Stimulated activated CD8-positive, alpha-beta memory T cell treated with anti-CD3 and anti-CD28 coated beads, Interleukin-2, amount 100 ng/mL, for 48 hours (primary cell): ENCODE data around the gene TMEM63C.

Experiments used
- DNase-seq, 2 donors: peaks; one replicate each; pipeline ENCODE4 v3.0.0-alpha.2; 2020; ENCODE audit warnings: low read depth in 2 of 2

TMEM63C gene

DNA sequence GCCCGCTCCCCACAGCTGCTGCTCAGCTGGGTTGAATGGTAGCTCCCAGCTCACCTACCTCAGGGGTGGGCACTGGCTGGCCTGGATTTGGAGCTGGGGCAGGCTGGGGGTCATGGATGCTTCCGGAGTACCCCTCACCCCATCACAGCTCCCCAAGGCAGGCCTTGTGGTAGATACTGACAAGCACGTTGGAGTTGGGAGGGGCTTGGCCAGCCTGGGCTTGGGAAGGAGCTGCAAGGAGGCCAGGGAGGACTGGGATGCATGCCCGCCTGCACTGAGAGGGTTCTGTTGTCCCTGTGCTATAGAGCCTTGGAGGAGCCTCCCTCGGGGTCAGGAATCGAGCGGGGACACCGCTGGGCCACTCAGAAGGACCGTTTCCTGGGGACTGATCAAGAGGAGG is 14.2 kb downstream of the TMEM63C start:
- DNase-seq: no peak

DNA sequence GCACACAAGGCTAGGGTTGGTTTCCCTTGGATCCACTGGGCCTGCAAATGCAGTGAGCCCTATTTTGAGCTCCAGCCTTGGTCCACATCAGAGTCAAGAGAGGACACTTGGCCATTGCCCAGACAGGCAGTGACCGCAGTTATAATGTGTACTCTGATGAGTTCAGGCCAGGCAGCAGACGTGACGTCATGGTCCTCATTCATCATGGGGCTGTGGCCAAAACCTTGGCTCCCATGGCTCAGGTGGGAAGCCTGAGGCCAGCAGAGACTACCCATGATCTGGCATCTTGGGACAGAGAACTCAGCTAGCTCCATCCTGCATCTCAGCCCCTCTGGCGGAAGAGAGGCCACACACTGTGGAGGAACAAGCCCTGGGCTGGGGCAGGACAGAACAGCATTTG is 16.4 kb downstream of the TMEM63C start:
- no peak for DNase-seq

DNA sequence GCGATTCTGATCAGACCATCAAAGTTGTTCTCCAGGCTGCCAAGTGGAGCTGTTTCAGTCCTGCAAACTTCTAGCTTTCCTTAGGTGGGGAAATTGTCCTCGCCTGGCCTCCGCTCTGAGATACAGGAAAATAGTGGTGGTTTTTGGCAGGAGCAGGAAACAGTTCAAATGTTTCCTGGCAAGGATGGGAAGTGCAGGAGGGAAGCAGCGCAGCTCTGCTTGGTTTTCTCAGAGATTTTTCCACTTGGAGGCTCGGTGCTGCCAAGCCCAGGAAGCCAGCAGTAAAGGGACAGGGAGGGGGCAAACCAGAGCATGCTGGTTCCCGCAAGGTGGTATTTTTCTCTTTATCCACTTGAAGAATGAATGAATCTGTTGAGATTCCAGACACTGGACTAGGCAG is 17.0 kb downstream of the TMEM63C start:
- DNase-seq: no peak

DNA sequence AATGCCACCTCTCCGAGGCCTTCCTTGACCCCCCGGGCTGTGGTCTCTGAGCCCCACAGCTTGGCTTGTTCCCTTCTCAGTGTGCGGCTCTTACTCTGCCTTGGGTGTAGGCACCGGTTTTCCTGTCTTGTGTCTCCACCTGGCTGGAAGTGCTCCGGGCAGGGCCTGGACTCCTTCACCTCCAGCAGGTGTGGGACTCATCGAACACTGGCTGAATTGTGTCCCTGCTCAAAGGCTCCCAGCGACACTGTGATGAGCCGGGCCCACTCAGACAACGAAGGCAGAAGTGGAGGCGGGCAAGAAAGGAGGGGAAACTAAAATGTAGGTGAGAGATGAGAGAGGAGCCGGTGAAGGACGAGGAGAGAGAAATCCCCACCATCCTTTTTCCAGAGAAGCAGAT is 18.0 kb downstream of the TMEM63C start:
- no peak for DNase-seq

DNA sequence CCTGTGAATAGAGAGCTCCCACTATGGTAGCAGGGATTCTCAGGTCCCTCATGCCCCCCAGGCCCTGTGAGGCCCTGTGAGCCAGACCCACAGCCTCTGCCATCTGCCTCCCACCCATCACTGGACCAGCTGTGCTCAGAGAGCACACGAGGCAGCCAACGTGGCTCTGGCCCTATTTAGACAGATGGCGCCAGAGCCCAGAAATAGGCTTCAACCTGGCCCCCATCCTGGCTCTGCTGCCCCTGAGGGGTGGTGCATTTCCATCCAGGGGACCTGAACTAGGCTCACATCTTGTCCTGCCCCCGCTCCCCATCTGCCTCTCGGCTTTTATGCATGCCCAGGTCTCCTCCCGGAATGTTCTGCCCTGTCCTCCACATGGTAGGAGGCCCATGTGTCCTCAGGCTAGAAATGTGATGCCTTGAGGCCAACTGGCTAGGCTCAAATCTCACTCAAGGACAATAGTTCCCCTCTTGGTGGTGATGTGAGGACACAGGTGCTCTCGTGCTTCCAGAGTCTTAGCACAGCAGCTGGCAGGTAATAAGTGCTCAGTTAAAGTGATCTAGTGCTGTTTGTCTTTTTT is 18.9 kb downstream of the TMEM63C start:
- no peak for DNase-seq

DNA sequence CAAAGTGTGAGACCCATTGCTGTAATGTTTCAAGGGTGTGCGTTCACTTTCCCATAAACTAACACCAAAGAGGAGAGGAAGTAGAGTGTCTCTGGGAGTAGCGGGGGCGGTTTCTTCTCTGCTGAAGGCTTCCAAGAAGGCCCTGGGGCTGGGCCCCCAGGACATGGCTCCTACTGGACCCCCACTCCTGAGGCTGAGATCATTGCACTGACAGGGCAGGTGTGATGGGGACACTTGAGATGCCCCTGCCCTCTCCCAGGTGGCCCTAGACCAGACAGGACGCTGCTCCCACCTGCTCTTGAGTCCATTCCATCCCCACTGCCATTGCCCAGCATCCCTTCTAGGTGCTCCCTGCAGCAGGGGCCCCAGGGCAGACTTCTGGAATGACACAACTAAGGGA is 20.1 kb downstream of the TMEM63C start:
- DNase-seq: no peak

DNA sequence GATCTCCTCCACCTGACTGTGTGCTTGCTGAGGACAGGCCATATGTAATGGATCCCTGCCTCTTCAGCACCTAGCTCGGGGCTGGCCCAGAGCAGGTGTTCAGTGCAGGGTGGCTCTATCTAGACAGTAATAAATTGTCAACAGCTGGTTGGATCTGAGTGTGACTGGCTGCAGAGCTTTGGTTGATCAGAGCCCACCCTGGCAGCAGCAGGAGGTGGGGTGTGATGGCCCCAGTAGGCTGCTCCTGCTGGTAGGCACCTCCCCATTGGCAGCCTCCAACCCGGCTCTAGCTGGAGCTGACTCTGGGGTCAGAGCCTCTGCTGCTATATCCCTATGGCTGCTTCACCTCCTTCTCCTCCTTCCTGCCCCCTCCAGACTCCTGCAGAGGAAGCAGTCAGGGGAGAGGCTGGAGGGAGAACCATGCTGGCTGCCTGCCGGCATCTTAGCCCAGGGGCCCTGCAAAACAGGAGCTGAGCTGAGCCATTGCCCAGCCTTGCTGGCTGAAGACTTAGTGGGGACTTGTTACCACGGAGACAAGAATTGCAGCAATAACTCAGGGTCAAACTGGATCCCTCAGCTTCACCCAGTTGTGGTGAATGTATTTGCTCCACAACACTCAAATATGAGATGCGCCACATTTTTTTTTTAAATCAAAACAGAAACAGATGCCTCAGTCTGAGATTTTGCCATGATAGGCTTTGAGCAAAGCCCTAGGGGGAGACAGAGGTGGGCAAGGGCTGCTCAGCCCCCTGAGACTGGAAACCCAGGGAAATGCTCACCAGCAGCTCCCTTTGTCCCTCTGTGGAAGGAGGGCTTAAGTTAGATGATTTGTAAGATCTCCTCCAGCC is 22.2 kb downstream of the TMEM63C start:
- DNase-seq: no peak

DNA sequence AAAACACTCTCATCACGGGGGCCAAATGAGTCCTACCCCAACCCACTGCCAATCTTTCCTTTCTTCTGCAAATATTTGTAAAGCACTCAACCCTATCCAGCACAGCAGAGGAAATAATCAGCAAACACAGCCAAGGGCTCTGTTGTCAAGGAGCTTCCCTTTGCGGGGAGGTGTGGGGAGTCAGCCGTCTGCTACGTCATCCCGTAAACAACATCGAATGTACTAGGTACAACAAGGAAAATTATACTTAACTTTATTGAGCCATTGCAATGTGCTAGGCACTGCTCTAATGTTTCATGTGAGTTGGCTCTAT is 22.8 kb downstream of the TMEM63C start:
- no peak for DNase-seq

DNA sequence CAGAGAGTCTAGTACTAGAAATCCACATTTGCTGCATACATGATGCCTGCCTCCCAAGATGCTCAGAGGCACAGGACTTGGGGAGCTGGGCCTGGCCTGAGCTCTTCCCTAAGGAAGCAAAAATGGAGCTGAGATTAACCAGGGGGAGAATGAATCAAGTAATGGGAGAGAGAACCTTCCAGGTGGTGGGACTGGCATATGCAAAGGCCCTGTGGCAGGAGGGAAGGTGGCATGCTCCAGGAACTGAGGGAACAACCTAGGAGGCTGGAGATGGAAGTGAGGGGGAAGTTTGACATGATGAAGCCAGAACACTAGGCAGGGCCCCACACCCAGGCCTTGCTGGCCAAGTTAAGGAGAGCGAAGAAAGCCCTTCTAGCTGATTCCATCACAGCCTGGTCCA is 23.3 kb downstream of the TMEM63C start:
- DNase-seq: no peak

DNA sequence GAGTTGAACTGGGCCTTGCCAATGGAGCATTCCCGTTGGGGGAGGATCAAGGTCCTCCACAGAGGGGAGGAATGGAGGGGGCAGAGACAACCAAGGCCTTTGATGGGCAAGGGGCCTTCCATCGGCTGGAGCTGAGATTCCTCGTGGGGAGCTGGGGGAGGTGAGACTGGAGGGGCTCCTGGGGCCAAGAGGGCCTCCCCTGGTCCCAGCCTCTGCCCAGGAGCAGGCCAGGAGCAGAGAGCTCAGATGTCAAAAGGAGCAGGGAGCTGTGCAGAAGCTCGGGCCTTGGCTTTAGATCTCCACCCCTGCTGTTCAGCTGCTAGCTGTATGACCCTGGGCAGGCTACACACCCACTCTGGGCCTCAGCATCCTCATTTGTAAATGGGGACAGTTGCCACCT is 24.0 kb downstream of the TMEM63C start:
- DNase-seq: no peak

DNA sequence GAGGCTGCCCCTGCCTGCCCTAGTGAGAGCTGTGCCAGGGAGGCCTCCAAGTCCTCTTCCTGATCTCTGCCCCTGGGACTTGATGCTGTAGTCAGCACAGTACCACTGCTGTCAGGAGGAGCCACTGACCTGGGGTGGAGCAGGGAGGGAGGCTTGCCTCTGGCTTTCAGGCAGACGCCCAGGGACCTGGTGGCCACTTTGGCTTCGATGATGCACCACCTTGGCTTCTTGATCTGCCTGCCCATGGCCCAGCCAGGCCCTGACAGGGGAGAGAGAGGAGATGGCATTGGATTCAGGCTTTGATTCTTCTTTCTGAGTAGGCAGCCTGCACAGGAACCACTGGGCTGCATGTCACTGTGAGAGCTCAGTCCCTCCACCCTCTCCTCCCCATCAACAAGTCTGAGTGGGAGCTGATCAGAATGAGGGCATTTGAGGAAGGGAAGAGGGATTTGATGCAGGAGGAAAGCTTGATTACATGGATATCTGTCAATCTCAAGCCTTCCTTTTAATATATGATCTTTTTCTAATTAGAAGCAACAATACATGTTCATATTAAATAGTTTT is 24.7 kb downstream of the TMEM63C start:
- no peak for DNase-seq

DNA sequence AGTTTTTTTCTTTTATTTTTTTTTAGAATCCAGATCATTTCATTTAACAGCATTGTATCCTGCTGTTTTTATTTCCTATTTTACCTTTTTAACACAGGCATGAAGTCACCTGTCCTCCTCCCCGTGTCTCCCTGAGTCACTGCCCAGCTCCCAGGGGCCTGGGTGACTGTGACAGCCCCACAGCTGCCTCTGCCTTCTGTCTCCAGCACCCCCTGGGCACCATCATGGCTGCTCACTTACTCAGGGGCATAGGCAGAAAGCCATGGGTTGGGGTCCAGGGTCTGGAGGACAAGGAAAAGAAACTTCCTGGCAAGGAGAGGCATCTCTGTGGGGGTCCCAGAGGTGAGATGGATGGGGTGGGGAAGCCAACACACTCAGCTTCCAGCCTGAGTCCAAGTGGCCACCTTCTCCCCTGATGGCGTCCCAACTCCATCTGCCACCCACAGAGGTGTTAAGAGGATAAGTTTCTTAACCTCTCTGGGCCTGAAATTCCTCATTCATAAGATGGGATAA is 25.3 kb downstream of the TMEM63C start:
- no peak for DNase-seq

DNA sequence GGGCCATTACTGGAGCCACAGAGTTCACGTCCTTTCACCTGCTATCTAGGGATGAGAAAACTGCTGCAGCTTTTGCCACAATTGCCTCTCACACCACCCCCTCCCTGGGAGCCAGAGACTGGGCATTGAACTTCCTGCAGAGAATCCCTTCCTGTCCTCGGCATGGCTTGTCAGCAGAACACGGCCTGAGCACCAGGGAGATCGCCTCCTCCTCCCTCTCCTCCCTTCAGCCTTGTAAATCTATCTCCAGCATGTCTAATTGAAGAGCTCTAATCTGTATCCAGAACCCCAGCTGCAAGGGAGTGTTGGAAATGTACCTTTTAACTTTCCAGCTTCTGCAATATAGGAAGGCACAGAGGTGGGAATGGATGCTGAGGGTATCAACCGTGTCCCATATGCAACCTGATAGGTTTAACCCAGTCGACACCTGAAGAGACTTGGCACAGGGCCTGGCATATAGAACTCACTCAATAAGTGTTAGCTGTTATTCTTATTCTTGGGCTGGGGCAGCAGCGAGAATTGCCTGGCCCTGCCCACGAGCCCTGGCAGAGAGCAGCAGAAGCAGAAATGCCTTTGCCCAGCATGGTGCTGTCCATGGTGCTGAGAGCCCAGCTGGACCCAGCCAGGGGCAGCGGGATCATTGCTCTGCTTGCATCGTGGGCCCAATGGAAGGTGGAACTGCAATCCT is 26.8 kb downstream of the TMEM63C start:
- DNase-seq: peak; percentile 29 to 32

DNA sequence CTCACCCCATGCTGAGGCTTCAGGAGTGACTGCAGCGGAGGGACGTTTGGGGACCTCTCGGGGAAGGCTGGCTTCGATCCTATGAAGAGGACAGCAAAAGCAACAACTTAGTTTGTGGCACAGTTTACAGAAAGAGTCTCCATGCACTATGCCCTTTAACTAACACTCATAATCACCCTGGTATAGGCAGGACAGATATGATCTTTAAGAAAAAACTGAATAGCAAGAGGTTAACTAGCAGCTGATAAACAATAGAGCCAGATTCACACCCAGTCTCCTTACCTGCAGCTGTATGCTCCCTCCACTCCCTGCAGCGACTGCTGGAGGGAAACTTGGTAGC is 27.4 kb downstream of the TMEM63C start:
- DNase-seq: no peak

DNA sequence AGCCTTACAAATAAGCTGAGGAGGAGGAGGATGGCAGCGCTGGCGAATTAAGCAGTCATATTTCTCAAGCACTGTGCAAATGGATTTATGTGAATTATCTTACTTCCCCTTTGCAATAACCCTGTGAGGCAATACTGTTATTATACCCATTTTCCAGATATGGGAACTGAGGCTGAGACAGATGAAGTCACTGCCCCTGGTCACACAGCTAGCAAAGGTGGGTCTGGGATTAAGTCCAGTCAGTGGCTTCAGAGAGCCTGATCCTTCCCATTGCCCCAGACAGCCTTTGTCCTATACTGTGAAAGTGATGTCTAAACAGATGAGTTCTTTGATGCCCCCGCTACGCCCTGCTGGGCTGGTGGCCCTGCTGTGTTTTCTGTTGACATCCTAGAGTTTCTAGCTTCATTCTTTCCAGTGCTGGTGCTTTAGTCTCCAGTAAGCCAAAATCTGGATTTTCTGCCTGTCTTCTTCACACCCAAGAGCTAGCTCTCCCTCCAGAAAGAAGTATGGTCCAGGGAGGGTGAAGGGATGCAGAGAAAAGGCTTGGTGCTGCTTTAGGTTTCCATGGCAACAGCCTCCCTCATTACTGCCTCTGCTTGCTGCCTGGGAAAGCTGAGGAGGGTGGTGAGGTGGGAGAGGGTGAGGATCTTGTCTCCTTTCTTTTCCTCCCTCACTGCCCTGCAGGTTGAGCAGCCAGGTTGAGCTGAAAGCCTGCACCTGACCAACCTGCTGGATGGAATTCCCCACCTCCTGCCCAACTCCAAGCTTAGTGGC is 30.7 kb downstream of the TMEM63C start:
- DNase-seq: no peak

DNA sequence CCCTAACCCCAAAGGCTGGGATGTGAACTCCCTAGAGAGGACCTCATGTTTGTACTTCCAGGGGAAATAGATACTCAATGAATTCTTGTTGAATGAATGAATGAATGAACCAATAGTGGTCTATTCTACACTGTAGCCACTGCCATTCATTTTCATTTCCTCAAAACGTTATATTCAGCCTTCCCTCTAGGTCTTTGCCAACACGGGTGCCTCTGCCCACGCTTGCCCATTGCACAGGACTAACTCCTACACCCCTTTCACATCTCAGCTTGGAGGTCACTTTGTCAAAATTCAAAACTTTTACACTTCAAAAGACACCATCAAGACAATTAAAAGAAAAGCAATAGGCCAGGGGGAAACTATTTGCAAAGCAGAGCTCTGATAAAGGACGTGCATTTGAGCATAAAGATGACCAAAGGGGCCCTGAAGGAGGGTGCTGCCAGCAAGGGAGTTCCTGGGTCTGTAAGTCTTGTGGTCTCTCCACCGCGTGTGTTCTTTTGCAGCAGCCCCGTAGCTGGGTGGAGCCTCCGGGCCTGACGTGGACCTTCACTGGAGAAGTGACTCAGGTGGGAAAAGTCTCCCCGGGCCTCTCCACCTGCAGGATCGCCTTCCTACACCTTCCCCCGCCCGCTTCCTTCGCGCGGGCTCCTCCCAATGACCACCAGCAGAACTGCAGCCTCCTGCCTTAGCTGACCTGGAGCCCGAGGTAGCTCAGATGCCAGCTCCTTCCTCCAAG is 31.5 kb downstream of the TMEM63C start:
- peak; percentile 14 to 26 for DNase-seq

DNA sequence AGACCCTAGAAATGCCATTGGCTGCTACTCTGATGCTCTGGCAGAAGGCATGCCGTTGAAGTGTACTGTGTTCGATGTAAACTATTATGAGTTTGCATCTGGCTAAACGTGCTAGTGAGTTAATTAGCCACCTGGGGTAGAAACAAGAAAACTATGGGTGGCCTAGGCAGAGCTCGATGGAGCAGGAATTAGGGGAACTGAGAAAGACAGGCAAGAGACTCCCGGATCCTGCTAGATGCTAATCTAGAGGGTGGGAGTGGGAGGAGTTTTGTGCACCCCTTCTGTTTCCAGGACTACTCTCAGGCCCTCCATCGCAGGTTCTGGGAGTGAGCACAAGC is 32.0 kb downstream of the TMEM63C start:
- DNase-seq: no peak

DNA sequence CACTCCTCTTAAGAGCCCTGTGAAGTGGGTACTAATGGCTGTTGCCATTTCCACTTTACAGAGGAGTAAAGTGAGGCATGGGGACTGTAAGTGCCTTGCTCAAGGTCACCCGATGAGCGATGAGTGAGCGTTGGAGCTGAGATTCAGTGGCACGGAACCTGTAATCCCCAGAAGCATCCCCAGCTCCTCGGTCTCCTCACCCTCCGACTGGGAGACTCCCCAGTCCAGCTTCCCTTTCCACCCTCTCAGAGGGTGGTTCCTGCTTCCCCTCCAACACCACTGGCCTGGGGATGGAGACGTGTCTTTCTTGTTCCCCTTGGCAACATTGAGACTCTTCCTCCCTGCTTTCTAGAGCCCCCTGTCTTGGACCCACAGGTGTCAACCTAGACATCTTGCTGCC is 32.6 kb downstream of the TMEM63C start:
- no peak for DNase-seq

DNA sequence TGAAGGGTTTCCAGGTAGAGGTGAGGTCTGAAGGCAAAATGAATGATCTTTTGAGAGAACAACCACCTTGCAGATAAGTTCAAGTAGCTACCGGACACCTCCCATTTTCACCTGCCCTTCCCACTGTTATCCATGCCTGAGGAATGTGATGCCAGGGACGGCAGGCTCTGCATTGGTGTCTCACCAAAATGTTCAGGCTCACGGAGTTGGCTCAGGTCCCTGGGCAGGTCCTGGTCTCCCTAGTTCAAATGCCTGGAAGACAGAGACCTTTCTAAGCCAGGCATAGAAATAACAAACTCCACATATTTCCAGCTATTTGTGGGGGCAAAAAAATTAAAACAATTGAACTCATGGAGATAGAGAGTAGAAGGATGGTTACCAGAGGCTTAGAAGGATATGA is 36.0 kb downstream of the TMEM63C start:
- no peak for DNase-seq

DNA sequence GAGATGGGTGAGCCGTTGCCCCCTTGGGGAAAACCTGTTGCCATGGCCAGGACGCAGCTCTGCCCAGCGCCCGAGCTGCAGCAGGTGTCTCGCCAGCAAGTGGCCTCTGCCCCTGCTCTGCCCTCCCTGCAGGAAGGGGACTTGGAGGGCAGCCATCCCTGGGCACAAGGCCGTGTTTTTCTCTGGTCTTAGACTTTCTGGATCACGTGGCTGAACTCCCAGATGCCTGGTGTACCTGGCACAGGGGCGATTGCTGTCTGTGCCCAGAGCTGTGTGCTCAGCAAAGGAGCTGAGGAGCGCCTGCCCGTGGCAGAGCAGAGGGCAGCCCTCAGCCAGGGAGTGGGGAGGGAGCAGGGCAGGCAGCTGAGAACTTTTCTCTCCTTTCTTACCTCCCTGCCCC is 38.0 kb downstream of the TMEM63C start:
- no peak for DNase-seq

DNA sequence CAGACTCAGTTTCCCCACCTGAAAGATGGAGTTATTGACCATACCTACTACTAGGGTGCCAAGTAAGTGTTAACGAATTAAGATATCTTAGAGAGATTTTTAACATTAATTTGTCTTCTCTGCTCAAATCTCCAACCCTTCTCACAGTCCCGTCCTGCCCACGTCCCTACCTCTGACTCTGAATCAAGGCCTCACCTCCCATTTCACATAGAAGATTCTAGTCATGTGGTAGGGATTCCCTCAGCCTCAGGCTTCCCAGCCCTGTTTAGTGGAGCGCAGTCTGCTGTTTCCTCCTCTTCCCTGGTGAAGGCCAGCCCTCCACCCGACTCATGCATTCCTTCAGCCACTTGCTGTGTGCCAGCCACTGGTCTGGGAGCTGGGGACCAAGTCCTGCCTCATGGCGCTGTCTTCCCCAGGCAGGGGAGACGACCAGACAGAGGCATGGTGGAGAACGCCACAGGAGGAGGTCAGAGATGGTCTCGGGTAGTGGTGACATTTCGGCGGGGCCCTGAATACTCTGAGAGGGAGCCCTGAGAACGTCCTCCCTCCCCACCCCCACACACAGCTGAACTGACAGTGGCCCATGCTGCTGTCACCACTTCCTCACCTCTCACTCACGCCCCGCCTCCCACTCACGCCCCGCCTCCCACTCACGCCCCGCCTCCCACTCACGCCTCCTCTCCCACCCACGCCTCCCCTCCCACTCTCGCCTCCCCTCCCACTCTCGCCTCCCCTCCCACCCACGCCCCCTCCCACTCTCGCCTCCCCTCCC is 38.8 kb downstream of the TMEM63C start:
- DNase-seq: no peak
